NCI-H2196 (cell line): ENCODE data around the gene CCR7.

Source experiments
- DNase-seq: peaks from one replicate; lab custom pipeline; 2025; ENCODE audit not compliant: unreplicated experiment; lab: John Stamatoyannopoulos, UW

Gene CCR7

GRCh38 chr17:40519089-40519775, 46.0 kb downstream of the CCR7 start:
- no peak for DNase-seq

DNA sequence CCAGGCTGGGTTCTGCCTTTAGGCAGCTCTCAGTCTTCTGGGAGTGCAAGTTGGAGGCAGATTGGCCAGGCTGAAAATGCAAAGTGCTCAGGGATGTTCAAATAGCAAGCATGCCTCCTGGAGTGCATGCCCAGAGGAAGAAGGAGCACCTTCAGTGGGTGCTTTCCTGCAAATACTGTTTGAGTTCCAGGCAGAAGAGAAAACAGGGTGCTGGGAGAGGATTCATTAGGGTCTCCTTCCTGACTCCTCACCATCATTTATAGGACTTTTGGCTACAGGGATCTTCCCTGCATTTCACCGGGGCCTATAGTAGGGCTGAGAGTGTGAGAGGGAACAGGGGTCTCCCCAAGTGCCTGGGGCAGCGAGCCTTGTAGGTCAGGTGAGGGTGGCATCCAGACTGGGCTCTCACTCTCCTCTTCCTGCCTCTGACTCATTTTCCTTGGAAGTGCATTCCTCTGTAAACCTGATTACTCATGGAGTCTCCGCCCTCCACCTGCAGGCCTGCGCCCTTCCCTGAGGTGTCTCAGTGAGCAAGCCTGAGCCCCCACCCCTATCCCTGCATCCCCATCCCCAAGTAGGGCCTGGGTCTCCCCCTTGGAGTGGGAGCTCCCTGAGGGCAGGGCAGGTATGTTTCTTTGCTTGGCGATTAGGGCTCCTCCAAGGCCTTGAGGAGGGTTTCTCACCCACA, 46.7 kb downstream of the CCR7 start:
- no peak for DNase-seq

DNA sequence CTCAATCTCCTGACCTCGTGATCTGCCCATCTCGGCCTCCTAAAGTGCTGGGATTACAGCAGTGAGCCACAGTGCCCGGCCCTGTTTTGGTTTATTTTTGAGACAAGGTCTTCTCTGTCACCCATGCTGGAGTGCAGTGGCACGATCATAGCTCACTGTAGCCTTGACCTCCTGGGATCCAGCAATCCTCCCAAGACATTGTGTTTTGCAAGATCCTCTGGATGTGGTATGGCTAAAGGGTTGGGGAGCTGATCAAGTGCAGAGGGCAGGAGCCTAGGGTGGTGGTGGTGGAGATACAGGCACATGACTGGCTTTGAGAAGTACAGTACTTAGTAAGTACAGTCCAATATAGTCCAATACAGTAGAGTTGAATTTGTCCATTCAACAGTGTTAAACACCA, 47.3 kb downstream of the CCR7 start:
- no peak for DNase-seq

DNA sequence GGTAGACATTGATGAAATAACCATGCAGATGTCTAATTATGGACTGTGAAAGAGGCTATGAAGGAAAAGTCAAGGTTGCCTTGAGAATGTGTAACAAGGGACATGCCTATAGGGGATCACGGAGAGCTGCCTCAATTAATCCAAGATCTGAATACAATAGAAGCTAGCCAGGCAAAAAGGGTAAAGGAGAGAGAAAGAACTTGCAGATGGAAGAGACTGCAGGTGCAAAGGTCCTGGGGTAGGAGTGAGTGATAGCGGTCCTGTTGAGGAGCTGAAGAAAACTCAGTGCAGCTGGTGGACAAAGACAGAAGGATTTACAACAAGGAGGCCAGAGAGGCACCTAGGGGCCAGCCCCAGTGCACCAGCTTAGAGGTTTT, 48.0 kb downstream of the CCR7 start:
- DNase-seq, result no peak

GRCh38 chr17:40516581-40517285, 48.5 kb downstream of the CCR7 start:
- DNase-seq, result no peak

- DNase-seq, result no peak
Observed at GRCh38 chr17:40515491-40516041, 49.7 kb downstream of the CCR7 start.

DNA sequence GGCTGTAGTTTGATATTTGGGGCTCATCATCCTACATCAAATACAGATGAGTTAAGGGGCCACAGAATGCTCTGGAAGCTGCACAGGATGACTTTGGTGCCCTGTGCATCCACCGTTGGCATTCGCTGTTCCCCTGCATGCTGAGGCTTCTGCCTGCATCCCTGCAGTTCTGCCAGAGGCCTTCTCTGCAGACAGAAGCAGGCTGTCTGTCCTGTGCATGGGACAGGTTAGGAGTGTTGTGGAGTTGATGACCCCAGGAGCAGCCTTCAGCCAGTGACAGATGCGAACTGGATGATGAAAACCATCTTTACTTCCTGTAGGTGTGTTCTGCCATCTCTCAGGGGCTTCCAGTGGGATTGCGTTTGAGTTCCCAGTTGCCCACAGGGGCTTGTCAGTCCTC, 50.3 kb downstream of the CCR7 start:
- DNase-seq, result no peak

- no peak for DNase-seq
Observed at GRCh38 chr17:40514013-40514875, 51.0 kb downstream of the CCR7 start.

DNA sequence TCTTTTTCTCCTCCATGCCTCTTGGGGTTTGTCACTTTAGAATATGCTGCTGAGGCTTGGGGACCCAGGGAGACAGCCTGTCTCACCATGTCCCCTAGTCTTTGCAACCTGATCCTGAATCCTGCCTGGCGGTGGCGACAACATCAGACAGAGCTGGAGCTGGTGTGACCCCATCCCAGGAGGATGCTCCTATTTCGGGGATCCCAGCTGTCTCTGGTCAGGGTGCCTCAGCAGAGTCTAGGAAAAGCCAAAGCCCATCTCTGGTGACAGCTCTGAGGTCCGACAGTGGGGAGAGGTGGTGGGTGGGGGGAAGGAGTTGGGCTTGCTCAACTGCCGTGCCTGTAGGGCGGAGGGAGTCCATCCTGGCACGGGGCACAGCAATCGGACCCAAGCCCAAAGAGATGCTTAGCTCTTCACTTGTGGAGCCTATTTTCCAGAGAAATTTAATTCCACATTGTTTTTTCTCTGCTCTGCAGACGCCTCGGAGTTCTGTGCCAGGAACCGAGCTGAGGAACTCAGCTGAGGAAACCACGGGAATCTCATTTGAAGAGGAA, 53.5 kb downstream of the CCR7 start:
- no peak for DNase-seq

GRCh38 chr17:40511136-40511535, 54.1 kb downstream of the CCR7 start:
- no peak for DNase-seq

DNA sequence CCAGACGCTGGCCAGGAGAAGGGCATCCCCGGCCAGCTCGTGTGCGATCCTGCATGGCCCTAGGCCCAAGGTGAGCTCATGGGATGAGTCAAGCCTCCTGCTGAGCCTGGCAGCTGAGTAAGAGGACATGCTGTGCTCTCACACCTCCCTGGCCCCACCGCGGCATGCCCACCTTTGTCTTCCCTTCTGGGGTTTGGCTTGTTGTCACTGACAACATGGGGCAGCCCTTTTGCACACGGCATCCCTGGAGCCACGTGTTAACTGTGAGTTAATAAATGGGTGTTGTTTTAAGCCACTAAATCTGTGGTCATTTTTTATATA, 55.0 kb downstream of the CCR7 start:
- DNase-seq, result no peak

DNA sequence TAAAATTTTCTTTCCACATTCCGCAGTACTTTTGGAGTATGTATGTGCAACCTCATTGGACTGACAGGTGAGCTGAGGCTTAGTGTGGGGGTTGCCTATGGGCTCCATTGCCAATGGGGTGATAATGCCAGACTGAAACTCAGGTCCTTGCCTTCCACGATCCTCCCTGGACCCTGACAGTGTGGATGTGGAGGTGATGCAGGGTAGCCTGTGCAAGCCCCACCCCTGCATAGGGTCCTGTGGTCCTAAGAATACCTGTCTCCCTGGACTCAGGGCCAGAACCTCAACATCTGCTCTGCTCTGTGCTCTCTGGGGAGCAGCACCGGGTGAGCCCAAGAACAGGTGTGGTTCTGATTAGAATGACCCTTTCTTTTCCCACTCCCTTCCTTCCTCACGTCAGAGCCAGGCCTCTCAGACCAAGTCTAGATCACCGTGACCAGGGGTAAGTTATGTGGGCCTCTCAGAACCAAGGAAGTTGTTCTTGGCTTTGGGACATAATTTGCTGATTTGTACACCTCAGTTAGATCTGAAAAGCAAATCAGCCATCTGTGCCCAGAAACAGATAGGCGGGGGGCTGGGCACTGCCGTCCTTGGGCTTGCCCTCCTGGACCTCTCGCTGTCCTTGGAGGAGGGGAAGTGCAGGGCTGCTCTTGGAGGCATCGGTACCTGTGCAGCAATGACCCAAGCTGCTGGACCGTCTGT, 55.5 kb downstream of the CCR7 start:
- DNase-seq, result no peak

GRCh38 chr17:40506786-40507185, 58.5 kb downstream of the CCR7 start:
- DNase-seq, result no peak
